Body of pancreas (tissue), 4 donors: ENCODE results near the gene DPYD. TPM values are rescaled to one million over a fixed set of nuclear protein-coding genes. Genes with fewer than 3 reads are reported as not detected.

Experiments used
- ATAC-seq: fragments of 150-250 bp; one replicate; pipeline ENCODE4 v1.9.1; 2016
- DNase-seq, 4 donors: peaks; one replicate each; pipeline ENCODE4 v3.0.0-alpha.2; 2019
- H3K27ac ChIP-seq, 4 donors: fragments of 200-600 bp; sonication (generic); 1 replicate in 3 of 4; 2 replicates in 1 of 4; pipeline versions ENCODE4 v1.5.1 to v1.6.1; 2016 to 2019; ENCODE audit warnings: mild to moderate bottlenecking in 1 of 4, mixed read lengths in 1 of 4, moderate library complexity in 1 of 4
- H3K27me3 ChIP-seq, 2 donors: fragments of 200-600 bp; sonication (generic); one replicate each; pipeline ENCODE4 v1.6.0; 2016; ENCODE audit warnings: mild to moderate bottlenecking in 1 of 2
- H3K36me3 ChIP-seq, 2 donors: fragments of 200-600 bp; sonication (generic); replicated peaks in 1 of 2; 2 replicates each; pipeline ENCODE4 v1.5.1; 2016; ENCODE audit warnings: low read depth in 2 of 2; ENCODE audit not compliant: insufficient read depth in 1 of 2
- H3K4me1 ChIP-seq: fragments of 200-600 bp; sonication (generic); one replicate; pipeline ENCODE4 v1.6.0; 2016
- H3K4me3 ChIP-seq, 2 donors: fragments of 200-600 bp; sonication (generic); 1 replicate in 1 of 2; 2 replicates in 1 of 2; pipeline ENCODE4 v1.5.1; 2016 to 2019
- H3K9me3 ChIP-seq, 3 donors: fragments of 200-600 bp; sonication (generic); 1 replicate in 2 of 3; 2 replicates in 1 of 3; pipeline ENCODE4 v1.5.1; 2016
- CTCF ChIP-seq, 7 experiments: fragments of 450-650 bp in 4 of 7; fragments of 200-600 bp in 3 of 7; sonication (generic) in 3 of 7; IDR thresholded peaks; one replicate each; pipeline ENCODE4 v1.5.1; 2016 to 2019; ENCODE audit warnings: antibody characterized with exemption in 7 of 7
- POLR2A ChIP-seq, 3 donors: fragments of 450-650 bp; IDR thresholded peaks; one replicate each; pipeline ENCODE4 v1.6.1; 2016; ENCODE audit warnings: antibody characterized with exemption in 3 of 3, mild to moderate bottlenecking in 2 of 3
- WGBS, 2 donors: methylation state at CpG; one replicate each; pipeline ENCODE4 v1.1.5; 2017; 5-methylcytosine and 5-hydroxymethylcytosine counted together
- intact Hi-C: fragments of 100-400 bp; cut with DNase I; formaldehyde crosslinking; loops from one replicate; pipeline ENCODE4 v1.15.1; 2023
- total RNA-seq, 2 donors: library from RNA; depleted of rRNA; stranded (reverse); fragments of >200 nt; gene quantifications; one replicate each; pipeline ENCODE4 v1.1.0, GENCODE V29; 2016

Gene DPYD
- total RNA-seq, 2 donors from 2014 or later = 13.8 to 17.1 TPM

- WGBS, 2 donors = 82 to 84% methylated on average over 4 of the region's 4 CpGs
- TF ChIP-seq CTCF (IDR thresholded peaks at IDR 0.05) (no peak), POLR2A (IDR thresholded peaks at IDR 0.05) (no peak)
- Histone ChIP-seq H3K36me3 (peaks cover 0 to 2% of the 10 kb centered on the region in 2 donors), H3K27ac (no peak overlapping the region), H3K4me1 (no peaks in the 10 kb centered on the region), H3K27me3 (no peaks in the 10 kb centered on the region), H3K4me3 (no peak overlapping the region), H3K9me3 (no peaks in the 10 kb centered on the region)
- DNase-seq (no peak), ATAC-seq (no peak)
- intact Hi-C loops = no loop called here
Observed at GRCh38 chr1:97677702-97678101, 243.1 kb downstream of the DPYD start.

GRCh38 chr1:97674517-97674916 lies 246.3 kb downstream of the DPYD start:
- H3K9me3 ChIP-seq = no peaks in the 10 kb centered on the region
- no peaks in the 10 kb centered on the region for H3K27me3 ChIP-seq
- 81 to 82% methylated on average over 4 of the region's 4 CpGs for WGBS, 2 donors
- H3K36me3 ChIP-seq = peaks cover 0 to 2% of the 10 kb centered on the region in 2 donors
- no peak overlapping the region for H3K27ac ChIP-seq
- H3K4me1 ChIP-seq = no peaks in the 10 kb centered on the region
- ATAC-seq (no peak), DNase-seq (no peak)
- no peak for TF ChIP-seq CTCF (IDR thresholded peaks at IDR 0.05)
- no peak for TF ChIP-seq POLR2A (IDR thresholded peaks at IDR 0.05)
- H3K4me3 ChIP-seq = no peak overlapping the region
- intact Hi-C loops = no loop called here

- no peak for ATAC-seq
- no peak overlapping the region for H3K27ac ChIP-seq
- TF ChIP-seq POLR2A (IDR thresholded peaks at IDR 0.05) (no peak), CTCF (IDR thresholded peaks at IDR 0.05) (no peak)
- WGBS, 2 donors = 14 to 23% methylated on average over 2 of the region's 2 CpGs
- no peaks in the 10 kb centered on the region for H3K4me1 ChIP-seq
- no peaks in the 10 kb centered on the region for H3K27me3 ChIP-seq
- intact Hi-C loops = no loop called here
- no peaks in the 10 kb centered on the region for H3K9me3 ChIP-seq
- DNase-seq = peak in 2 of 4 donors; percentile 2 to 5
- no peak overlapping the region for H3K4me3 ChIP-seq
- H3K36me3 ChIP-seq = no peaks in the 10 kb centered on the region
Observed at GRCh38 chr1:97668945-97669344, 251.9 kb downstream of the DPYD start.

GRCh38 chr1:97660431-97661105 lies 260.3 kb downstream of the DPYD start:
- 78 to 93% methylated on average over 2 of the region's 2 CpGs for WGBS, 2 donors
- Histone ChIP-seq H3K4me3 (no peak overlapping the region), H3K27me3 (no peaks in the 10 kb centered on the region), H3K9me3 (no peaks in the 10 kb centered on the region), H3K27ac (no peak overlapping the region), H3K36me3 (no peaks in the 10 kb centered on the region), H3K4me1 (no peaks in the 10 kb centered on the region)
- intact Hi-C loops = no loop called here
- ATAC-seq = no peak
- no peak for DNase-seq
- TF ChIP-seq POLR2A (IDR thresholded peaks at IDR 0.05) = no peak
- no peak for TF ChIP-seq CTCF (IDR thresholded peaks at IDR 0.05)
